Peyer's patch (tissue), 4 donors: ENCODE measurements around the gene BTD. TPM values are rescaled to one million over a fixed set of nuclear protein-coding genes. Genes with fewer than 3 reads are reported as not detected.

ENCODE experiments used
- DNase-seq, 3 donors: peaks; one replicate each; pipeline ENCODE4 v3.0.0-alpha.2; 2017 to 2019
- H3K27ac ChIP-seq, 4 donors: fragments of 200-600 bp; sonication (generic); one replicate each; pipeline ENCODE4 v1.5.1; 2016 to 2019
- H3K27me3 ChIP-seq, 2 donors: fragments of 200-600 bp; sonication (generic); one replicate each; pipeline ENCODE4 v1.5.1; 2019
- H3K36me3 ChIP-seq, 3 donors: fragments of 200-600 bp; sonication (generic); one replicate each; pipeline ENCODE4 v1.5.1; 2016 to 2019
- H3K4me1 ChIP-seq, 4 donors: fragments of 200-600 bp; sonication (generic); one replicate each; pipeline ENCODE4 v1.5.1; 2016 to 2019
- H3K4me3 ChIP-seq, 4 donors: fragments of 200-600 bp; sonication (generic); 1 replicate in 3 of 4; 2 replicates in 1 of 4; pipeline ENCODE4 v1.5.1; 2016 to 2019; ENCODE audit warnings: mild to moderate bottlenecking in 1 of 4
- H3K9me3 ChIP-seq, 4 donors: fragments of 200-600 bp; sonication (generic); one replicate each; pipeline ENCODE4 v1.5.1; 2016 to 2019; ENCODE audit warnings: mild to moderate bottlenecking in 1 of 4
- CTCF ChIP-seq, 6 experiments: fragments of 450-650 bp in 4 of 6; fragments of 200-600 bp in 2 of 6; sonication (generic) in 1 of 6; IDR thresholded peaks; one replicate each; pipeline ENCODE4 v1.5.1; 2017 to 2019; ENCODE audit warnings: antibody characterized with exemption in 6 of 6, mild to moderate bottlenecking in 3 of 6, moderate library complexity in 1 of 6
- POLR2A ChIP-seq, 2 donors: fragments of 450-650 bp; IDR thresholded peaks; one replicate each; pipeline ENCODE4 v1.5.1; 2017; ENCODE audit warnings: antibody characterized with exemption in 2 of 2, mild to moderate bottlenecking in 2 of 2, moderate library complexity in 2 of 2
- total RNA-seq, 4 donors: library from RNA; depleted of rRNA; stranded (reverse); fragments of >200 nt; gene quantifications; one replicate each; pipeline ENCODE4 v1.1.0, GENCODE V29; 2016

BTD gene
- total RNA-seq, 4 donors from 2014 or later = 9.1 to 88.4 (median 59.9) TPM

DNA sequence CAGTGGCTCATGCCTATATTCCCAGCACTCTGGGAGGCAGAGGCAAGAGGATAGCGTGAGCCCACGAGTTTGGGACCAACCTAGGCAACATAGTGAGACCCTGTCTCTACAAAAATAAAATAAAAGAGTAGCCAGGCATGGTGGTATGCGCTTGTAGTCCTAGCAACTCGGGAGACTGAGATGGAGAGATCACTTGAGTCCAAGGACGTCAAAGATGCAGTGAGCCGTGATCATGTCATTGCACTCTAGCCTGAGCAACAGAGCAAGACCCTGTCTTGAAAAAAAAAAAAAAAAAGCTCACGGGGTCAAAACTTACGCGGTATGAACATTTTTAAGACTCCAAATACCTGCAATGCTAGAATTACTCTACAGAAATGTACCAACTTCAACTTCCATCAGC, 43.0 kb upstream of the BTD start:
- no peak for DNase-seq
- no peak overlapping the region for H3K4me3 ChIP-seq
- TF ChIP-seq CTCF (IDR thresholded peaks at IDR 0.05) = no peak
- no peak for TF ChIP-seq POLR2A (IDR thresholded peaks at IDR 0.05)
- no peaks in the 10 kb centered on the region for H3K27me3 ChIP-seq
- no peak overlapping the region for H3K27ac ChIP-seq
- no peaks in the 10 kb centered on the region for H3K9me3 ChIP-seq
- H3K36me3 ChIP-seq = peaks cover 0 to 28% (median 0%) of the 10 kb centered on the region in 3 donors
- peaks cover 0 to 7% (median 0%) of the 10 kb centered on the region in 4 donors for H3K4me1 ChIP-seq

GRCh38 chr3:15562560-15562959, 39.0 kb upstream of the BTD start:
- Histone ChIP-seq H3K4me1 (peaks cover 0 to 7% (median 0%) of the 10 kb centered on the region in 4 donors), H3K4me3 (no peak overlapping the region), H3K36me3 (peaks cover 0 to 65% (median 0%) of the 10 kb centered on the region in 3 donors), H3K9me3 (no peaks in the 10 kb centered on the region), H3K27ac (peak overlapping the region in 3 of 4 donors; percentile 31 to 74 (median 58)), H3K27me3 (no peaks in the 10 kb centered on the region)
- no peak for DNase-seq
- TF ChIP-seq POLR2A (IDR thresholded peaks at IDR 0.05) = no peak
- TF ChIP-seq CTCF (IDR thresholded peaks at IDR 0.05) = no peak

GRCh38 chr3:15563190-15563589, 38.4 kb upstream of the BTD start:
- Histone ChIP-seq H3K27me3 (no peaks in the 10 kb centered on the region), H3K9me3 (no peaks in the 10 kb centered on the region), H3K27ac (peak overlapping the region in 2 of 4 donors; percentile 50 to 74), H3K4me1 (peaks cover 0 to 7% (median 0%) of the 10 kb centered on the region in 4 donors), H3K4me3 (no peak overlapping the region), H3K36me3 (peaks cover 0 to 71% (median 0%) of the 10 kb centered on the region in 3 donors)
- TF ChIP-seq CTCF (IDR thresholded peaks at IDR 0.05) = no peak
- no peak for DNase-seq

DNA sequence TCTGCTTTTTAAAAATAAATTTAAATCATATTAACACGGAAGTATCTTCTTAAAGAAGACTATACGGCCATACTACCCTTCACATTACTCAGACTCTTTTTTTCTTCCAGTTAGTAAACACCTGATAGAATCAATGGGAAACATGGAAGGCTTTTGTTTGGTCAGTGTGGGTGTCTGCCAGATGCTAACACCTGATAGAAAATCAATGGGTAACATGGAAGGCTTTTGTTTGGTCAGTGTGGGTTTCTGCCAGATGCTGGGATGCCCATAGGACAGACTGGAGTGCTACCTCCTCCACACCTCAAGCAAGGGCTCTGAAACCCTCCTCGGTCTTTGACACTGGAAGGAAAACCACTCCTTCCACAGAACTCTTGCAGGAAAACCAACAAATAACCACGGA, 29.4 kb upstream of the BTD start:
- DNase-seq = no peak
- no peak overlapping the region for H3K4me3 ChIP-seq
- no peaks in the 10 kb centered on the region for H3K27me3 ChIP-seq
- no peaks in the 10 kb centered on the region for H3K4me1 ChIP-seq
- no peak overlapping the region for H3K27ac ChIP-seq
- no peaks in the 10 kb centered on the region for H3K9me3 ChIP-seq
- TF ChIP-seq CTCF (IDR thresholded peaks at IDR 0.05) (no peak), POLR2A (IDR thresholded peaks at IDR 0.05) (no peak)
- peaks cover 0 to 64% (median 0%) of the 10 kb centered on the region in 3 donors for H3K36me3 ChIP-seq

GRCh38 chr3:15575446-15575845, 26.1 kb upstream of the BTD start:
- H3K27me3 ChIP-seq = no peaks in the 10 kb centered on the region
- H3K27ac ChIP-seq = no peak overlapping the region
- no peaks in the 10 kb centered on the region for H3K9me3 ChIP-seq
- no peaks in the 10 kb centered on the region for H3K4me1 ChIP-seq
- H3K4me3 ChIP-seq = no peak overlapping the region
- TF ChIP-seq POLR2A (IDR thresholded peaks at IDR 0.05) = no peak
- no peak for TF ChIP-seq CTCF (IDR thresholded peaks at IDR 0.05)
- H3K36me3 ChIP-seq = peaks cover 0 to 62% (median 0%) of the 10 kb centered on the region in 3 donors
- no peak for DNase-seq

- Histone ChIP-seq H3K27ac (no peak overlapping the region), H3K4me3 (no peak overlapping the region), H3K36me3 (peaks cover 0 to 61% (median 0%) of the 10 kb centered on the region in 3 donors), H3K27me3 (no peaks in the 10 kb centered on the region), H3K9me3 (no peaks in the 10 kb centered on the region), H3K4me1 (no peaks in the 10 kb centered on the region)
- TF ChIP-seq CTCF (IDR thresholded peaks at IDR 0.05) (no peak), POLR2A (IDR thresholded peaks at IDR 0.05) (no peak)
- DNase-seq = no peak
These were observed 25.1 kb upstream of the BTD start for GRCh38 chr3:15576475-15576874.
